ENCODE measurements around the gene GPR4. TPM values are rescaled to one million over a fixed set of nuclear protein-coding genes. Genes with fewer than 3 reads are reported as not detected.

Gene GPR4
- total and polyA plus RNA-seq, 8 donors = 0.56 to 3.0 (median 1.1) TPM

- no peak for DNase-seq
- no peak for TF ChIP-seq CTCF (IDR thresholded peaks at IDR 0.05)
- Histone ChIP-seq H3K36me3 (no peaks in the 10 kb centered on the region), H3K4me3 (no peak overlapping the region), H3K4me1 (no peaks in the 10 kb centered on the region), H3K27me3 (no peaks in the 10 kb centered on the region), H3K27ac (no peak overlapping the region), H3K9me3 (no peaks in the 10 kb centered on the region)
- ATAC-seq = no peak
- FAIRE-seq = no peak
- intact Hi-C loops (cut with DNase I) = no loop called here
- WGBS, 2 donors = 77 to 81% methylated on average over 5 of the region's 5 CpGs
These were observed 37.8 kb downstream of the GPR4 start for GRCh38 chr19:45564131-45564780.

- no peak for TF ChIP-seq CTCF (IDR thresholded peaks at IDR 0.05)
- no peak overlapping the region for H3K4me3 ChIP-seq
- intact Hi-C loops (cut with DNase I) = no loop called here
- H3K36me3 ChIP-seq = no peaks in the 10 kb centered on the region
- ATAC-seq (no peak), DNase-seq (peak in 1 of 6 donors; percentile 13), FAIRE-seq (no peak)
- H3K27me3 ChIP-seq = no peaks in the 10 kb centered on the region
- no peaks in the 10 kb centered on the region for H3K4me1 ChIP-seq
- H3K27ac ChIP-seq = no peak overlapping the region
- H3K9me3 ChIP-seq = no peaks in the 10 kb centered on the region
- WGBS, 2 donors = 77 to 86% methylated on average over 11 of the region's 11 CpGs
These were observed 41.3 kb downstream of the GPR4 start for GRCh38 chr19:45560686-45561085.

- intact Hi-C loops (cut with DNase I) = no loop called here
- H3K27me3 ChIP-seq = no peaks in the 10 kb centered on the region
- ATAC-seq (no peak), DNase-seq (peak in 1 of 6 donors; percentile 20), FAIRE-seq (no peak)
- TF ChIP-seq CTCF (IDR thresholded peaks at IDR 0.05) = no peak
- H3K4me1 ChIP-seq = no peaks in the 10 kb centered on the region
- H3K9me3 ChIP-seq = no peaks in the 10 kb centered on the region
- WGBS, 2 donors = 90 to 93% methylated on average over 5 of the region's 5 CpGs
- no peaks in the 10 kb centered on the region for H3K36me3 ChIP-seq
- no peak overlapping the region for H3K4me3 ChIP-seq
- H3K27ac ChIP-seq = no peak overlapping the region
These were observed 42.0 kb downstream of the GPR4 start for GRCh38 chr19:45560038-45560437.

GRCh38 chr19:45558399-45558878 lies 43.6 kb downstream of the GPR4 start:
- Histone ChIP-seq H3K36me3 (no peaks in the 10 kb centered on the region), H3K4me1 (no peaks in the 10 kb centered on the region), H3K4me3 (no peak overlapping the region), H3K27me3 (no peaks in the 10 kb centered on the region), H3K9me3 (no peaks in the 10 kb centered on the region), H3K27ac (no peak overlapping the region)
- FAIRE-seq = no peak
- intact Hi-C loops (cut with DNase I) = no loop called here
- WGBS, 2 donors = 45% methylated on average over 10 of the region's 10 CpGs
- ATAC-seq = peak; percentile 41 to 82 (median 73)
- TF ChIP-seq CTCF (IDR thresholded peaks at IDR 0.05) = peak in 3 of 4 donors; percentile 26 to 29 (median 28)
- DNase-seq = peak in 3 of 6 donors; percentile 29 to 45 (median 34)

GRCh38 chr19:45556835-45557234 lies 45.2 kb downstream of the GPR4 start:
- intact Hi-C loops (cut with DNase I) = no loop called here
- H3K9me3 ChIP-seq = no peaks in the 10 kb centered on the region
- 87 to 92% methylated on average over 5 of the region's 5 CpGs for WGBS, 2 donors
- no peak for ATAC-seq
- H3K27me3 ChIP-seq = no peaks in the 10 kb centered on the region
- H3K4me1 ChIP-seq = no peaks in the 10 kb centered on the region
- no peak for FAIRE-seq
- no peak for DNase-seq
- H3K36me3 ChIP-seq = no peaks in the 10 kb centered on the region
- no peak for TF ChIP-seq CTCF (IDR thresholded peaks at IDR 0.05)
- H3K4me3 ChIP-seq = no peak overlapping the region
- H3K27ac ChIP-seq = no peak overlapping the region

Data from pancreas (tissue), 10 donors.